DOHH2 (cell line): Measurements from ENCODE around the gene ESRRG.

Experiments used
- H3F3A ChIP-seq: fragments of 200-600 bp; sonication (generic), shearing (Covaris generic); 2 replicates; pipeline ENCODE4 v1.6.0; 2016; ENCODE audit warnings: antibody characterized with exemption, mild to moderate bottlenecking; ENCODE audit not compliant: control insufficient read depth, insufficient read depth
- H3K27ac ChIP-seq: fragments of 200-600 bp; sonication (generic); 2 replicates; pipeline ENCODE4 v1.5.1; 2014; ENCODE audit warnings: low read depth, mild to moderate bottlenecking, low read length, moderate library complexity
- H3K27me3 ChIP-seq: fragments of 200-600 bp; sonication (generic); 2 replicates; pipeline ENCODE4 v1.6.1; 2014; ENCODE audit warnings: mild to moderate bottlenecking, low read length, mixed read lengths; ENCODE audit not compliant: control insufficient read depth
- H3K36me3 ChIP-seq: fragments of 200-600 bp; sonication (generic); 2 replicates; pipeline ENCODE4 v1.6.1; 2014; ENCODE audit warnings: mild to moderate bottlenecking, low read length, moderate library complexity, mixed read lengths; ENCODE audit not compliant: control insufficient read depth
- H3K4me1 ChIP-seq: fragments of 200-600 bp; sonication (generic); 2 replicates; pipeline ENCODE4 v1.6.1; 2014; ENCODE audit warnings: mild to moderate bottlenecking, low read length, mixed read lengths; ENCODE audit not compliant: control insufficient read depth
- H3K4me2 ChIP-seq: fragments of 200-600 bp; sonication (generic); 2 replicates; pipeline ENCODE4 v1.6.0; 2014; ENCODE audit warnings: mild to moderate bottlenecking, low read length, moderate library complexity
- H3K4me3 ChIP-seq: fragments of 200-600 bp; sonication (generic); 2 replicates; pipeline ENCODE4 v1.5.1; 2014; ENCODE audit warnings: mild to moderate bottlenecking, low read length, mixed read lengths
- H3K79me2 ChIP-seq: fragments of 200-600 bp; sonication (generic); 2 replicates; pipeline ENCODE4 v1.6.1; 2014; ENCODE audit warnings: mild to moderate bottlenecking, low read length, mixed read lengths; ENCODE audit not compliant: control insufficient read depth
- H3K9me2 ChIP-seq: fragments of 200-600 bp; sonication (generic); replicated peaks from 2 replicates; pipeline ENCODE4 v1.6.1; 2014; ENCODE audit warnings: mild to moderate bottlenecking, low read length, mixed read lengths; ENCODE audit not compliant: control insufficient read depth
- H3K9me3 ChIP-seq: fragments of 200-600 bp; sonication (generic); 2 replicates; pipeline ENCODE4 v1.6.1; 2014; ENCODE audit warnings: antibody characterized with exemption, low read length, mixed read lengths; ENCODE audit not compliant: control insufficient read depth, insufficient read depth
- H4K20me1 ChIP-seq: fragments of 200-600 bp; sonication (generic); 2 replicates; pipeline ENCODE4 v1.6.0; 2014; ENCODE audit warnings: low read depth, mild to moderate bottlenecking, antibody characterized with exemption, low read length, moderate library complexity; ENCODE audit not compliant: control insufficient read depth, insufficient read depth
- EZH2phosphoT487 ChIP-seq: fragments of 200-600 bp; sonication (generic); IDR thresholded peaks from 2 replicates; pipeline ENCODE4 v1.6.1; 2017; ENCODE audit warnings: borderline replicate concordance, mild to moderate bottlenecking, antibody characterized with exemption, low read length, moderate library complexity, mixed read lengths
- TF ChIP-seq, protein P1 (sequence below): fragments of 200-600 bp; sonication (generic); IDR thresholded peaks from one replicate; pipeline ENCODE4 v1.5.1; 2014; ENCODE audit warnings: antibody characterized with exemption, mild to moderate bottlenecking, low read depth, low read length; ENCODE audit not compliant: poor library complexity, severe bottlenecking

The ESRRG gene

DNA sequence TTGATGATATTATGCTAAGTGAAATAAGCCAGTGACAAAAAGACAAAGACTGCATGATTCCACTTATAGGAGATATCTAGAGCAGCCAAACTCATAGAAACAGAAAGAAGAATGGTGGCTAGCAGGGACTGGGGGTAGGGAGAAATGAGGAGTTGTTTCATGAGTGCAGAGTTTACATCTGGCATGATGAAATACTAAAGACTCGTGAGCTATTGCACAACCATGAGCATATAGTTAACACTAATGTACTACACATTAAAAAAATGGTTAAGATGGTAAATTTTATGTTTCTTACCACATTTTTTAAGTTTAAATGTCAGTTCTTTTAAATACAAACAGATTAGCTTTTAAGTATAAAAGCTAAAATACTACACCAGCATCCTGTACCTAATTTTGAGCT is 57.8 kb downstream of the ESRRG start:
- Histone ChIP-seq H3K36me3 (no peaks in the 10 kb centered on the region), H3K79me2 (no peaks in the 10 kb centered on the region), H3K4me1 (no peaks in the 10 kb centered on the region), H3K4me2 (no peak overlapping the region), H3K27me3 (no peaks in the 10 kb centered on the region), H3K9me3 (no peaks in the 10 kb centered on the region), H4K20me1 (no peaks in the 10 kb centered on the region), H3K9me2 (no peaks in the 10 kb centered on the region), H3K4me3 (no peak overlapping the region), H3K27ac (no peak overlapping the region), H3F3A (no peaks in the 10 kb centered on the region)
- TF ChIP-seq, protein P1, sequence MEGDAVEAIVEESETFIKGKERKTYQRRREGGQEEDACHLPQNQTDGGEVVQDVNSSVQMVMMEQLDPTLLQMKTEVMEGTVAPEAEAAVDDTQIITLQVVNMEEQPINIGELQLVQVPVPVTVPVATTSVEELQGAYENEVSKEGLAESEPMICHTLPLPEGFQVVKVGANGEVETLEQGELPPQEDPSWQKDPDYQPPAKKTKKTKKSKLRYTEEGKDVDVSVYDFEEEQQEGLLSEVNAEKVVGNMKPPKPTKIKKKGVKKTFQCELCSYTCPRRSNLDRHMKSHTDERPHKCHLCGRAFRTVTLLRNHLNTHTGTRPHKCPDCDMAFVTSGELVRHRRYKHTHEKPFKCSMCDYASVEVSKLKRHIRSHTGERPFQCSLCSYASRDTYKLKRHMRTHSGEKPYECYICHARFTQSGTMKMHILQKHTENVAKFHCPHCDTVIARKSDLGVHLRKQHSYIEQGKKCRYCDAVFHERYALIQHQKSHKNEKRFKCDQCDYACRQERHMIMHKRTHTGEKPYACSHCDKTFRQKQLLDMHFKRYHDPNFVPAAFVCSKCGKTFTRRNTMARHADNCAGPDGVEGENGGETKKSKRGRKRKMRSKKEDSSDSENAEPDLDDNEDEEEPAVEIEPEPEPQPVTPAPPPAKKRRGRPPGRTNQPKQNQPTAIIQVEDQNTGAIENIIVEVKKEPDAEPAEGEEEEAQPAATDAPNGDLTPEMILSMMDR: no peak
- no peak for TF ChIP-seq EZH2phosphoT487

DNA sequence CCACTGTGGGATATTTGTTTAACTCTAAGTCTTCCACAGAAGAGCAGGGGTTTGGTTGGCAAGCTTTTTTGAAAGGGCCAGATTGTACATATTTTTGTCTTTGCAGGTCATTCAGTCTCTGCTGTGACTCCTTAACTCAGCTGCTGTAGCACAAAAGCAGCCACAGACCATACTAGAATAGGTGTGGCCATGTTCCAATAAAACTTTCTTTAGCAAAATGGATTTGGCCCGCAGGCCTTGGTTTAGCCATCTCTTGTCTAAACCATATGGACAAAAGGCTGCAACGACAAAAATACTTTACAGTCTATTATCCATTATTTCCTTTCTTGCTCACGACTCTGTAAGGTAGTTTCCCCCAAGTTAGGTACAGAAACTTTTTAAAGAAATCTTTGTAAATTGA is 60.5 kb downstream of the ESRRG start:
- Histone ChIP-seq H3K27me3 (no peaks in the 10 kb centered on the region), H3F3A (no peaks in the 10 kb centered on the region), H3K4me1 (no peaks in the 10 kb centered on the region), H3K36me3 (no peaks in the 10 kb centered on the region), H3K9me3 (no peaks in the 10 kb centered on the region), H3K4me2 (no peak overlapping the region), H3K79me2 (no peaks in the 10 kb centered on the region), H4K20me1 (no peaks in the 10 kb centered on the region), H3K9me2 (no peaks in the 10 kb centered on the region), H3K27ac (no peak overlapping the region), H3K4me3 (no peak overlapping the region)
- TF ChIP-seq, protein P1: no peak
- TF ChIP-seq EZH2phosphoT487: no peak

DNA sequence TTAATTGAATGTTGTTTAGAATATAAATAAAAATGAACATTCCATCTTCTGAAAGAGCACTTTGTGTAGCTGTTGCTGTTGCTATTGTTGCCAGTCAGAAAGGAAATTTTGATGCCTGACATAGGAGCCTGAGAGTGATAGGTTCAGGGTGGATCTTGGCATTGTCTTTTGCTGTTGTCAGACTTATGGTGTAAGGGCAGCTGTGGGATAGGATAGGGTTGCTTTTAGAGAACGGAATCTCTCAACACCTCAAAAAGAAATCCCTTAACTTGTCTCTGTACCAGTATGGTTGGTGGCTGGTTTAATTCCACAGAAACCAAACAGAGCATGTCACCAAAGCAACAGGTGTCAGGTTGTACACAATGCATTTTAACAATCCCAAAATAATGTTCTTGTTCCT is 62.7 kb downstream of the ESRRG start:
- Histone ChIP-seq H3K27ac (no peak overlapping the region), H3K79me2 (no peaks in the 10 kb centered on the region), H3K36me3 (no peaks in the 10 kb centered on the region), H3K4me3 (no peak overlapping the region), H4K20me1 (no peaks in the 10 kb centered on the region), H3K9me3 (no peaks in the 10 kb centered on the region), H3K27me3 (no peaks in the 10 kb centered on the region), H3F3A (no peaks in the 10 kb centered on the region), H3K4me2 (no peak overlapping the region), H3K4me1 (no peaks in the 10 kb centered on the region), H3K9me2 (no peaks in the 10 kb centered on the region)
- no peak for TF ChIP-seq EZH2phosphoT487
- TF ChIP-seq, protein P1: no peak

DNA sequence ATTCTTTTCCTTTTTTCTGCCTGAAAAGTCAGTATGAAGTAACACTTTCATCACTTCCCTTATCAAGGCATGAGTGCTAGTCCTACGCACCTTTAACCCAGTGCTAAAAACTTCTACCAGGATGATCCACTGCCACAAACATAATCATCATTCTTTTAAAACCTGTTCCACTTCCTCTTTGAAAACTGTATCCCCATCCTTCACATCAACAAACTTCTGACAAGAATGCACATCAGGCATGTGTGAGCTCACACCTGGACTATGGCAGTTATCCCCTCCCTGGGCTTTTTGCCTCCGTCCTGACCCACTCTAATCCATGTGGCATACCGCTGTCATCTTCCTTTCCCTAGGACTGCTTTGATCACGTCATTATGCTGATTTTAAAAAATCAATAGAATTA is 70.2 kb downstream of the ESRRG start:
- no peaks in the 10 kb centered on the region for H3K36me3 ChIP-seq
- H4K20me1 ChIP-seq: no peaks in the 10 kb centered on the region
- H3F3A ChIP-seq: no peaks in the 10 kb centered on the region
- no peaks in the 10 kb centered on the region for H3K27me3 ChIP-seq
- TF ChIP-seq, protein P1: no peak
- TF ChIP-seq EZH2phosphoT487: no peak
- no peaks in the 10 kb centered on the region for H3K9me3 ChIP-seq
- H3K4me2 ChIP-seq: no peak overlapping the region
- H3K27ac ChIP-seq: no peak overlapping the region
- H3K4me1 ChIP-seq: no peaks in the 10 kb centered on the region
- no peaks in the 10 kb centered on the region for H3K9me2 ChIP-seq
- H3K79me2 ChIP-seq: no peaks in the 10 kb centered on the region
- H3K4me3 ChIP-seq: no peak overlapping the region
